Stimulated activated CD8-positive, alpha-beta memory T cell treated with anti-CD3 and anti-CD28 coated beads, Interleukin-4, amount 100 ng/mL, for 1 hour (primary cell): ENCODE data around the gene UBXN1.

Experiments
- DNase-seq, 2 donors: peaks; one replicate each; pipeline ENCODE4 v3.0.0-alpha.2; 2020; ENCODE audit warnings: low read depth in 2 of 2, low spot score in 1 of 2

Gene UBXN1, protein sequence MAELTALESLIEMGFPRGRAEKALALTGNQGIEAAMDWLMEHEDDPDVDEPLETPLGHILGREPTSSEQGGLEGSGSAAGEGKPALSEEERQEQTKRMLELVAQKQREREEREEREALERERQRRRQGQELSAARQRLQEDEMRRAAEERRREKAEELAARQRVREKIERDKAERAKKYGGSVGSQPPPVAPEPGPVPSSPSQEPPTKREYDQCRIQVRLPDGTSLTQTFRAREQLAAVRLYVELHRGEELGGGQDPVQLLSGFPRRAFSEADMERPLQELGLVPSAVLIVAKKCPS

GRCh38 chr11:62678770-62679696 lies at the start of gene UBXN1:
Gene UBXN1, minus strand, starts transcription at chr11:62679073. Its CDS starts 150 bp downstream, at chr11:62678923.
- DNase-seq: peak; percentile 67 to 69

GRCh38 chr11:62728171-62728988 lies 49.5 kb upstream of the UBXN1 start, which contains the start of gene TTC9C:
Gene TTC9C, plus strand, starts transcription at chr11:62728486. Its CDS starts 363 bp downstream, at chr11:62728849.
- peak; percentile 60 to 76 for DNase-seq

GRCh38 chr11:62727872-62728170 lies 48.9 kb upstream of the UBXN1 start:
- DNase-seq: peak; percentile 49 to 63

- DNase-seq: peak; percentile 93 to 97
Measured at GRCh38 chr11:62727165-62727871, 48.4 kb upstream of the UBXN1 start, which contains the start of gene HNRNPUL2. Gene HNRNPUL2, minus strand, starts transcription at chr11:62727457. Its CDS starts 301 bp downstream, at chr11:62727156.

DNA sequence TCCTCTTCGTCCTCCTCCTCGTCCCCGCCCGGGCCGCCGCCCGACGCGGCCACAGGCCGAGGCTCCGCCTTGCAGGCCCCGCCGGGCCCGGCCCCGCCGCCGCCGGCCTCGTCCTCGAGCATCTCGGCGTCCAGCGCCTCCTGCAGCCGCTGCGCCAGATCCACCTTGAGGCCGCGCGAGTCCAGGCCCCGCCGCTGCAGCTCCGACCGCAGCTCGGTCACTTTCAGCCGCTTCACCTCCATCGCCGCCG lies 48.0 kb upstream of the UBXN1 start:
- no peak for DNase-seq

- DNase-seq: no peak
Measured at GRCh38 chr11:62726156-62726914, 47.5 kb upstream of the UBXN1 start.

- no peak for DNase-seq
Measured at GRCh38 chr11:62725646-62726045, 46.8 kb upstream of the UBXN1 start.

DNA sequence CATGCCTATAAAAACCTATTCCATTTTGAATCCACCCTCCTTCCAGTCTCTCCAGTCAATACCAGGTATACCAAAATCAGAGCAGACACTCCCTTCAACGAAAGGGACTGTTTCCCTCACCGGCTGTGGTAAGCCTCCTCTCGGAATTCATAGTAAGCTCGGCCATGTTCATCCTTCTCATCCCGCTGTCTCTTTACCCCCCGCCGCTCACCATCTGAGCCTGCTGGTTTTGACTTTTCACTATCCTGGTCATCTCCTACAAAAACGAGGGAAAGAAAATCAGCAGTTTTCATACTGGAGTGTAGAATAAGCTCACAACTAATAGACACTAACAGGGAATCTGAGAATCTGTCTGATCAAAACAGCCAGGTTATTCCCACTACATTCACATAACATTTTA lies 45.3 kb upstream of the UBXN1 start:
- DNase-seq: no peak

DNA sequence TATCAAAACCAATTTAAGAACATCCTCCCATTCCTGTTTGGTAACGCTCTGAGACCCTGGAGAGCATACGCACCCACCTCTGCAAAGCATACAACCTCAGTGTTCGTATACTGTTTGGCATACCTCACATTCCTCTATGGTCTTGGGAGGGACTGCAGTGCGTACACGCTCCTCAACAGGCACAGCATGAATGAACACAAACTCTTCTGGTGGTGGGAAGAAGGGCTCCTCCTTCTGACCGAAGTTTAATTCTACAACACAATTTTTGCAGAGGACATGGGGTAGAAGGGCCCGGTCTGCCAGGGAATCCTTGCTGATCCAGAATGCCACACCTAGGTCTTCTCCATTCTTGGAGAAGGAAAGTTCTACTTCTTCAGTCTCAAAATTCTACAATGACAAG lies 43.1 kb upstream of the UBXN1 start:
- DNase-seq: no peak

GRCh38 chr11:62719302-62719978 lies 40.6 kb upstream of the UBXN1 start:
- no peak for DNase-seq

GRCh38 chr11:62716816-62717215 lies 37.9 kb upstream of the UBXN1 start:
- DNase-seq: no peak

GRCh38 chr11:62716206-62716605 lies 37.3 kb upstream of the UBXN1 start:
- no peak for DNase-seq

DNA sequence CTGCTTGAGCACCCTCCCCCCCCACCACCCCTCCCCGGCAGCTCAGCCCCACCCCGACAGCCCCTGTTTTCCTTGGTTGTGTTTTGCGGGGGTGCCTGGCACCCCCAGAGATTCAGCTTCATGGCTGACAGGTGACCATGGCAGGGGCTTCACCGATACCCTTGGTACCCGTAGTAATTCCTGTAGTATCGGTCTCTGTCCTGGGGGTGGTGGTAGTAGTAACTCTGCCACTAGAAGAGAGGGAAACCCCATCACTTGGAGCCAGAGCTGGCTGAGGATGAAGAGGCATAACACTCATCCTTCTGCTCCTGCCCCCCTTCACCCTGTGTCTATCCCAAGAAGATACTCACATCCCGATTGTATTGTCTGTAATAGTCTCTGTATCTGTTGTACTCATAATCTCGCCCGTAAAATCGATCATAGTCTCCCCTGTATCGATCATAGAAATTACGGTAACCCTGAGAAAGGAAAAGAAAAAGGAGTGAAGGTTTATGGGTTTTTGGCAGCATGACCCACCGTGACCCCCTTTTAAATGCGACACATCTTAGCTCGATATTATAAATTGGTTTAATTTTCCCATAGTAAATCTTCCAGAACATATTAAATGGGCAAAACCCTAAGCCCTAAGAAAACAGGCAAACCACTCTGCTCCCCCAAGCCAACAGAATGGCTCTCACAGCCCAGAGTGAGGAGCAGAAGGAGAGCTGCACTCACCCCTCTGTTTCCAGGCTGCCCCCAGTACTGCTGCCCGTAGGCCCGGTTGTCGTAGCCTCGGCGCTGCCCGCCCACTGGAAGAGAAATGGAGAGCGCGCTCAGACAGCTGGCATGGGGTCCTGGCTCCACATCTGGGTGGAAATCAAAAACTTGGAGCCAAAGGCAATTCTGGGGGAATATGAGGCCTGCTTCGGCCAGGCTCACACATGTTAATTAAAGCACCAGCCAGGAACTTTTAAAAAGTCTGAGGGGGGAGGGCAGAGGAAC lies 36.6 kb upstream of the UBXN1 start:
- DNase-seq: no peak

- no peak for DNase-seq
Measured at GRCh38 chr11:62713343-62713742, 34.5 kb upstream of the UBXN1 start.

DNA sequence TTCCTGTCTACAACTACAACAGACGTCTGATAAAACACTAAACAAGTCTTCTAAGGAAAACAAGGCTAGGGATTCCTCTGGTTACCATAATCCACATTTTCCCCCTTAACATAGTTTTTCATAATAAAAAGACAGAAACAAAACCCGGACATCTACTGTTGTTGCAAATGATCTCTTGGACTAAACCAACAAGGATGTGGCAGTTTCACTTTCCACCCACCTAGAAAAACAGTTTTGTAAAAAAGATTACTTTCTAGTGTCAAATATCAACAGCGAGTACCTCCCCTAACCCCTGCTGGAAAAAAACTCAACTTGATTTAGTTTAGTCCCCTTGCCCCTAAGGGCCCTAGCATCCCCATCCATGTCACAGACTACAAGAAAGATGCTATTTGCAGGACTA lies 34.0 kb upstream of the UBXN1 start:
- DNase-seq: no peak

- no peak for DNase-seq
Measured at GRCh38 chr11:62712276-62712812, 33.5 kb upstream of the UBXN1 start.

DNA sequence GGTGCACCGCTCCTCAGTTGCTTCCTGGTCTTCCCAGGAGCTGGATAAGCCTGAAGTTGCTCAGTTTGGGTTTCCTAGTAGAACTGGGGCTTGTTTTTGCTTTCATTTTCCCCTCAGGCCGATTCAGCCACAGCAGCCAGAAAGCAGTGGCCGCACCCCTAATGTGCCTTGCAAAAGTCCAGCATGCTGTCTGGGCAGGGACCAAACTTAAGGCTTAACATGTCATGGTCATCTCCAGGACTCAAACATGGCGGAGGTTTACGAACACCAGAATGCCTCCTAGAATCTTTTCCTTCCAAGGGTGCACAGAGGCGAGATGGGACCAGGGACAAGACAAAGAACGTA lies 31.1 kb upstream of the UBXN1 start:
- no peak for DNase-seq

GRCh38 chr11:62709247-62710000 lies 30.6 kb upstream of the UBXN1 start:
- peak; percentile 94 for DNase-seq
